IMR-90 (cell line): ENCODE measurements around the gene PAFAH2. TPM values are rescaled to one million over a fixed set of nuclear protein-coding genes. Genes with fewer than 3 reads are reported as not detected.

Experiments
- ATAC-seq: fragments of 200-7000 bp; cut with Tn5 transposase; 2 replicates; pipeline ENCODE4 v1.9.1; 2020; ENCODE audit warnings: low read depth, mild to moderate bottlenecking, moderate library complexity
- BruUV-seq: library from RNA; stranded (reverse); fragments of 400-500 nt; replicated peaks from 2 replicates; lab custom pipeline; 2021; lab: Mats Ljungman, UMichigan
- CTCF ChIA-PET: fragments of 300-600 bp; formaldehyde crosslinking; extraction: SDS; loops from one replicate; lab custom pipeline; 2021; ENCODE audit warnings: antibody characterized with exemption; lab: Yijun Ruan, JAX
- POLR2A ChIA-PET: fragments of 300-600 bp; sonication (Branson Sonifier 250); formaldehyde crosslinking; loops from one replicate; lab custom pipeline; 2022; ENCODE audit warnings: antibody characterized with exemption; ENCODE audit not compliant: unreplicated experiment; lab: Charles Lee
- DNase-seq: peaks from one replicate; pipeline ENCODE4 v3.0.0; 2013
- H2AFZ ChIP-seq: replicated peaks from 2 replicates; pipeline ENCODE3; 2013; ENCODE audit warnings: low read length, mild to moderate bottlenecking; ENCODE audit not compliant: poor library complexity
- H2AK5ac ChIP-seq: 2 replicates; pipeline ENCODE4 v1.6.1; 2013; ENCODE audit warnings: low read depth, low read length, inconsistent platforms
- H2AK9ac ChIP-seq: replicated peaks from 2 replicates; pipeline ENCODE3; 2013; ENCODE audit warnings: mild to moderate bottlenecking, low read depth, low read length, moderate library complexity; ENCODE audit not compliant: poor library complexity
- H2BK120ac ChIP-seq: 2 replicates; pipeline ENCODE4 v1.6.1; 2013; ENCODE audit warnings: low read depth, low read length, inconsistent platforms
- H2BK15ac ChIP-seq: 3 replicates; pipeline ENCODE4 v1.6.1; 2013; ENCODE audit warnings: low read depth, low read length, inconsistent platforms
- H2BK20ac ChIP-seq: 2 replicates; pipeline ENCODE4 v1.6.1; 2013; ENCODE audit warnings: low read depth, mild to moderate bottlenecking, inconsistent platforms, low read length, moderate library complexity
- H2BK5ac ChIP-seq: 2 replicates; pipeline ENCODE4 v1.6.1; 2013; ENCODE audit warnings: mild to moderate bottlenecking, low read depth, low read length, inconsistent platforms; ENCODE audit not compliant: poor library complexity, severe bottlenecking
- H3K14ac ChIP-seq: replicated peaks from 2 replicates; pipeline ENCODE4 v1.6.1; 2013; ENCODE audit warnings: low read depth, low read length, inconsistent platforms
- H3K18ac ChIP-seq: 2 replicates; pipeline ENCODE4 v1.6.1; 2013; ENCODE audit warnings: low read depth, low read length, control low read depth
- H3K23ac ChIP-seq: 2 replicates; pipeline ENCODE4 v1.6.1; 2013; ENCODE audit warnings: low read depth, low read length, inconsistent platforms
- H3K27ac ChIP-seq: 2 replicates; pipeline ENCODE4 v1.5.1; 2013; ENCODE audit warnings: mild to moderate bottlenecking, control low read depth, low read length; ENCODE audit not compliant: insufficient read depth
- H3K27me3 ChIP-seq: 2 replicates; pipeline ENCODE4 v1.6.1; 2013; ENCODE audit warnings: low read length; ENCODE audit not compliant: control insufficient read depth, insufficient read depth
- H3K36me3 ChIP-seq: 2 replicates; pipeline ENCODE4 v1.6.1; 2013; ENCODE audit warnings: low read length, mixed read lengths; ENCODE audit not compliant: control insufficient read depth, insufficient read depth
- H3K4ac ChIP-seq: 2 replicates; pipeline ENCODE4 v1.6.1; 2013; ENCODE audit warnings: low read depth, low read length, inconsistent platforms
- H3K4me1 ChIP-seq: 2 replicates; pipeline ENCODE4 v1.6.1; 2013; ENCODE audit warnings: low read length, mixed read lengths; ENCODE audit not compliant: control insufficient read depth, insufficient read depth
- H3K4me2 ChIP-seq: 2 replicates; pipeline ENCODE4 v1.6.1; 2013; ENCODE audit warnings: low read depth, mild to moderate bottlenecking, control low read depth, low read length, moderate library complexity
- H3K4me3 ChIP-seq: 2 replicates; pipeline ENCODE4 v1.5.1; 2013; ENCODE audit warnings: low read depth, mild to moderate bottlenecking, control low read depth, low read length, moderate library complexity; ENCODE audit not compliant: insufficient read depth
- H3K56ac ChIP-seq: 2 replicates; pipeline ENCODE4 v1.6.1; 2013; ENCODE audit warnings: low read length, inconsistent platforms; ENCODE audit not compliant: insufficient read depth; ENCODE audit errors: extremely low read depth
- H3K79me1 ChIP-seq, 2 experiments: 2 replicates each; pipeline ENCODE4 v1.6.1; 2013; ENCODE audit warnings: low read length in 2 of 2, inconsistent platforms in 1 of 2, low read depth in 1 of 2
- H3K9ac ChIP-seq: 2 replicates; pipeline ENCODE4 v1.6.1; 2013; ENCODE audit warnings: low read depth, low read length, control low read depth
- H3K9me1 ChIP-seq: 2 replicates; pipeline ENCODE4 v1.6.1; 2013; ENCODE audit warnings: low read length, inconsistent platforms; ENCODE audit not compliant: insufficient read depth
- H3K9me3 ChIP-seq: 2 replicates; pipeline ENCODE4 v1.6.1; 2013; ENCODE audit warnings: low read length; ENCODE audit not compliant: control insufficient read depth, insufficient read depth
- H4K20me1 ChIP-seq: 2 replicates; pipeline ENCODE4 v1.6.1; 2013; ENCODE audit warnings: low read length, inconsistent platforms; ENCODE audit not compliant: insufficient read depth
- H4K5ac ChIP-seq: 2 replicates; pipeline ENCODE4 v1.6.1; 2013; ENCODE audit warnings: mild to moderate bottlenecking, low read depth, low read length, control low read depth
- H4K8ac ChIP-seq, 2 experiments: 2 replicates each; pipeline ENCODE4 v1.6.1; 2013; ENCODE audit warnings: low read depth in 2 of 2, low read length in 2 of 2, control low read depth in 1 of 2, inconsistent platforms in 1 of 2
- H4K91ac ChIP-seq: 2 replicates; pipeline ENCODE4 v1.6.1; 2013; ENCODE audit warnings: low read depth, low read length, inconsistent platforms; ENCODE audit not compliant: insufficient read depth
- CEBPB ChIP-seq: IDR thresholded peaks from 2 replicates; pipeline ENCODE4 v1.6.1; 2012; ENCODE audit warnings: low read depth, low read length, improper control_type of control experiment
- SMC3 ChIP-seq: fragments of 150-350 bp; IDR thresholded peaks from 2 replicates; pipeline ENCODE4 v1.6.1; 2016; ENCODE audit warnings: low read depth, mild to moderate bottlenecking, antibody characterized with exemption, low read length, moderate library complexity
- whole genome bisulfite sequencing, 2 experiments: methylation state at CpG; one replicate each; pipeline versions ENCODE4 v1.1.5 to v1.1.7; 2013; ENCODE audit warnings: missing lambda C conversion rate in 2 of 2; ENCODE audit not compliant: insufficient read length in 1 of 2; ENCODE audit errors: extremely low coverage in 2 of 2; 5-methylcytosine and 5-hydroxymethylcytosine counted together
- dilution Hi-C: fragments of 300-500 bp; cut with HindIII; formaldehyde crosslinking; loops from one replicate; pipeline ENCODE4 v1.14.3; 2018; ENCODE audit warnings: low sequenced_read_pairs; ENCODE audit not compliant: unreplicated experiment
- in situ Hi-C: fragments of 300-500 bp; cut with MboI; formaldehyde crosslinking; loops from 3 replicates; pipeline ENCODE4 v1.14.3; 2019; ENCODE audit warnings: low sequenced_read_pairs, inconsistent platforms, mixed read lengths
- intact Hi-C: fragments of 100-400 bp; cut with micrococcal nuclease; formaldehyde crosslinking; loops from 2 replicates; pipeline ENCODE4 v1.10.0; 2022
- polyA plus RNA-seq, 3 experiments: library from polyadenylated mRNA; depleted of rRNA; stranded (reverse); fragments of >200 nt; gene quantifications; 2 replicates each; pipeline ENCODE4 v1.2.3, GENCODE V29; 2012; ENCODE audit warnings: low replicate concordance in 1 of 3
- total RNA-seq: library from RNA; depleted of rRNA; stranded (reverse); fragments of >200 nt; gene quantifications from 2 replicates; pipeline ENCODE4 v1.2.3, GENCODE V29; 2012

PAFAH2 gene
- total and polyA plus RNA-seq, 2 of the 4 experiments (the other 2 are of a cell fraction): 8.3 to 12.2 TPM

- CTCF ChIA-PET: interaction anchor here (1.2 to 1.4 kb wide), 2 partner anchors 11 to 16 kb away, joined by 3 to 7 read pairs; no protein-coding TSS in a partner anchor
- Histone ChIP-seq H2AK9ac (peak overlapping the region; percentile 56), H3K9me1 (peaks cover 9% of the 10 kb centered on the region; the same call in 1 of the 2 replicates), H3K4ac (peak overlapping the region; percentile 85; the same call in 1 of the 2 replicates), H3K14ac (peak overlapping the region; percentile 81), H4K8ac (peak overlapping the region; percentile 31 to 65), H4K5ac (peak overlapping the region; percentile 37; the same call in 1 of the 2 replicates), H3K4me2 (peak overlapping the region; percentile 73; the same call in 1 of the 2 replicates), H2BK120ac (peak overlapping the region; percentile 89), H3K27me3 (no peaks in the 10 kb centered on the region), H3K23ac (peak overlapping the region; percentile 69; the same call in 1 of the 2 replicates), H4K91ac (peak overlapping the region; percentile 74), H3K9ac (no peak overlapping the region), H3K27ac (peak overlapping the region; percentile 39; the same call in 1 of the 2 replicates), H2BK5ac (peak overlapping the region; percentile 93), H3K79me1 (peaks cover 0 to 3% of the 10 kb centered on the region in 2 experiments; a peak in 1 of 4 replicates), H3K56ac (no peak overlapping the region), H3K4me1 (peaks cover 5% of the 10 kb centered on the region; the same call in 1 of the 2 replicates), H4K20me1 (no peaks in the 10 kb centered on the region), H3K4me3 (no peak overlapping the region), H3K18ac (peak overlapping the region; percentile 83; the same call in 1 of the 2 replicates), H3K36me3 (no peaks in the 10 kb centered on the region), H2BK20ac (peak overlapping the region; percentile 94), H2BK15ac (peak overlapping the region; percentile 86; the same call in 2 of the 3 replicates), H2AFZ (peak overlapping the region; percentile 78), H2AK5ac (peak overlapping the region; percentile 86), H3K9me3 (no peaks in the 10 kb centered on the region)
- peak; percentile 92 for ATAC-seq
- intact Hi-C loops (no loop called here), in situ Hi-C loops (no loop called here), dilution Hi-C loops (no loop called here)
- peak; percentile 89 for DNase-seq
- no TSS peak for BruUV-seq
- WGBS, 2 experiments: no CpG with 5 or more reads among the region's 5 CpGs
- no peak for TF ChIP-seq SMC3
- TF ChIP-seq CEBPB: peak; percentile 38; the same call in 1 of the 2 replicates
- POLR2A ChIA-PET: no interaction called here
These were observed 85.6 kb downstream of the PAFAH2 start for GRCh38 chr1:25912076-25912831.
